NCI-H524 (cell line): ENCODE results near the gene CAMTA1.
"Not testable (repeated sequence)": the region's sequence is repeated elsewhere in the genome, so short reads cannot be mapped to it uniquely, and the experiment has no call there.

Experiments
- DNase-seq, 2 experiments: peaks; one replicate each; lab custom pipeline; 2025; lab: John Stamatoyannopoulos, UW

The CAMTA1 gene

DNA sequence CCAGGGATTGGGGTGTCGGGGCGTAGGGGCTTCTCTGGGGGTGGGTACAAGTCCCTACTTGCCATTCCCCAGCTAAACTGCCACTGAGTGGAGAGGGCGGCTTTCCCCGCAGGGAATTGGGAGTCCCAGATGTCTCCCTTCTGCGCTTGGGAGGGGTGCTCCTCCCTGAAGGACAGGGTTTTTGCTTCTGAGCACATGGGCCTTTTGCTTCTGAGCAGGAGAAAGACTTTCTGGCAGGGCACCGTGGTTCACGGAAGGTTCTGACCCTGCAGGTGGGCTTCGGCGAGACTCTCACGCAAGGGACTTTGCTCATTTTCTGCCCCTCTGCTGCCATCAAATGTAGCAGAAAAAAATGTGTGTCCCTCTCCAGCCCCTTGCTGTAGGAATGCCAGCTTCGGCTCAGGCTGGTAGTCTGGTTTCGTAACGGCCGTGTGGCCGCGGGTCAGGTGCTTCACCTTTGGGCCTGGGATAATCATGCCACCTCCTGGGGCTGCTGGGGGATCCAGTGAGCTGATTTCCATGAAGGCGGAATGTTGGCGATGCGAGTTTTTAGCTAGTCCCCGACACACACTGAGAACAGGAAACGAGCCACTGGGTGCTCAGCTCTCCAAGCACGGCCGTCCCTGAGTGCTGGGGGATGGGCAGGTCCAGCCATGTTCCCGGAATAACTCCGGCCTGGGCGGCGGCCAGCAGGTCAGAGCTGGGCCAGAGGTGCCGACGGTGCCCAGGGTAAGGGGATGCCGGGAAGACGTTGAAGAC is 364.0 kb downstream of the CAMTA1 start:
- DNase-seq: no peak

DNA sequence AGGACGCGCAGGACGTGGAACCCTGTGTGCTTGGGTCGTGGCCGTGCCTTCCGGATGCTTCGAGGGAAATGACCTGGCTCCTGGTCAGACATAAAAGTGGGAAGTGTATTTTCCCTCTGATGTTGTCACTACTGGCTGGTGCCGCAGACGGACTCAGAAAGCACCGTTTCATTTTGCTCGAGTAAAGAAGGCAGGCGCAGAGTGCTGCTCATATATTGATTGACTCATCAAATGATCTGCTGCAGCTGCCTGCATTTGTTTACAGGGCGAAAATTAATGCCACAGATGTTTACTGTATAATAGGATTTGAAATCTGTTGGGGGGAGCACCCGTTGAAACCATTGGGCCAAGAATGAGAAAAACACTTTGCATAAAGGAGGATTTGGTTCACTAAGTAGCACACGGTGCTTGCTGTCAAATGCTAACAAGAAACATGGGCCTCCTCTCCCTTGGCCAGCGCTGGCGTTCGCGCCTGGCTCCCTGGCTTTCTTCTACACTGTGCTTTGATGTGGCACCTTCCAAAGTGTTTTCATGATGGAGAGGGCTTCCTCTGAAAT is 365.5 kb downstream of the CAMTA1 start:
- DNase-seq: no peak

DNA sequence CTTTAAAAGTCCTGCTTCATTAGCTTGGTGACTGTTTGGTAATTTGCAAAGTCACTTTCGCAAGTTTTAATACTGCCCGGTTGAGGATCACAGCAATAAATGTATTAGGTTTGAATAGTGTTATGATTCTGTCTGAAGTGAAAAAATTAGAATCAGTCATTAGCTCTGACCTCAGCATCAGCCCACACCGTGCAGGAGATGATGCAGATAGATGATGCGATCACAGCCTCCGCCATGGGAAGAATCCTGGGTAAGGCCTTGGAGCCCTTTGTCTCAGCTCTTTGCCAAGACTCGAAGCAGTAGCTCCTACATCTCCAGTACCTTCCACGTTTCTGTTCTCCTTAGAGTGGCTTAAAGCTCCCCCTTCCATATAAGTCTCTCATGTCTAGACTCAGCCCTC is 366.7 kb downstream of the CAMTA1 start:
- DNase-seq: no peak

DNA sequence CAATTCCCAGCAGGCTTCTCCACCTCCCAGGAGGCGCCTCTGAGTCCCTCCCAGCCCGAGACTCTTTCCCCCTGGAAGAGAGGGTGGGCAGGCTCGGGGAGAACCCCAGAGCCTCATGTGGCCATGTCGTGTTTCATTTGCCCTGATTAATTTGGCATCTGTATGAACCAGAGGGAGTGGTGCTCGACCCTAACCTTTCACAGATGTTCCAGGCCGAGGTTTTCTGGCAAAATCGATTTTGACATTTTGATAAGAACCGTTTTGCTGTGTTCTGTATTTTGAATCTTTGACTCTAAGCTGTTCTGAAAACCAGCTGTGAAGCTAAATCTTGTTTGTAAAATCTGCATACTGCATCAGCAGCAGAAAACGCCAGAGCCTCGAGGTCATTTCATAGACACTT is 367.4 kb downstream of the CAMTA1 start:
- DNase-seq: no peak

DNA sequence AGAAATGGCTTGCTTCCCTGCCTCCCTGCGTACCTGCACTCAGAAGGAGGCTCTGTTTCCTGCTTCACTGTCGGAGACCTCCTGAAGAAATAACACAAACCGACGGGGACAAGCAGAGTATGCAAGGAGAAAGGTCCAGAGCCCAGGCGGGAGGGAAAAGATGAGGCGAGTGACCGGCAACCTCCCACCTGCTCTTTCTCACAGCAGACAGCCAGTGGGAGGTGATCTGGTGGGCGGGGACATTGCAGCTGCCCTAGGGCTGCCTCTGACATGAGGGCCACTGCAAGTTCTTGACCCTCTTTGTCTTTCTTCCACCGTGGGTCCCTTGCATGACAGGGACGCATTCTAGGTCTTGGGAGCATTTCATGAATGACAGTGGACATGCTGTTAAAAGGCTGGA is 368.2 kb downstream of the CAMTA1 start:
- no peak for DNase-seq

DNA sequence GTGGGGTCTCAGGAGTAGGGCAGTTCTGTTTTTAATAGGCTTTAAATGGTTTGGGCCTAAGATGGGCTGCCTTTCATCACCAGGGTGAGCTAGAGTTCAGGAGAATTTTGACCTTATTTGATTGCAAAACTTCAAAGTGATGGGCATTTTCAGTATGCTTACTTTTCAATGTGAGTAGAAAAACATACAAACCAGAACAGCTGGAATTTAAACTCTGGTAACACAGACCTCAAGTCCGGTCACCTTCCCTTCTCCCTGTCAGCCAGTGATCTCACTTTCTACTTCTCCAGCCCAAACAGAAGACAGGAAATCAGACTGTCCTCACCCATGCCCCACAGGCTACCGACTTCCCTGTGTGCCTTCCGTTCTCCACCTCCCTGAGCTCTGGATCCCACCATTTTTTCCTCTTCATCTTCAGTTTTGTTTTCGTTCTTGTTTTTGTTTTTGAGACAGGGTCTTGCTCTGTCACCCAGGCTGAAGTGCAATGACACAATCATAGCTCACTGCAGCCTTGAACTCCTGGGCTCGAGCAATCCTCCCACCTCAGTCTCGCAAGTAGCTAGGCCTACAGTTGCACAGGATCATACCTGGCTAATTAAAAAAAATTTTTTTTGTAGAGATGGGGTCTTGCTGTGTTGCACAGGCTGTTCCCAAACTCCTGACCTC is 374.0 kb downstream of the CAMTA1 start:
- DNase-seq: no peak

DNA sequence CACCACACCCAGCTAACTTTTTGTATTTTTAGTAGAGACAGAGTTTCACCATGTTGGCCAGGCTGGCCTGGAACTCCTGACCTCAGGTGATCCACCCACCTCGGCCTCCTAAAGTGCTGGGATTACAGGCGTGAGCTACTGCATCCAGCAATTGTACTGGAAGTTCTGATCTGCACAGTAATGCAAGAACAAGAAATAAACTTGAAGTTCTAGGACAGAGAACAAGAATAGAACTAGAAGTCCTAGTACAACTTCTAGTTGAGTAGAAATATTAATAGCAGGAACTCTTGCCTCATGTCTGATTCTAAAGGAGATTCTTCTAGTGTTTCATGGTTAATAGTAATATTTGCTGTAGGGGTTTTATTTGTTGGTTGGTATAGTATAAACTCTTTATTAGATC is 383.3 kb downstream of the CAMTA1 start:
- DNase-seq: not testable (repeated sequence)

DNA sequence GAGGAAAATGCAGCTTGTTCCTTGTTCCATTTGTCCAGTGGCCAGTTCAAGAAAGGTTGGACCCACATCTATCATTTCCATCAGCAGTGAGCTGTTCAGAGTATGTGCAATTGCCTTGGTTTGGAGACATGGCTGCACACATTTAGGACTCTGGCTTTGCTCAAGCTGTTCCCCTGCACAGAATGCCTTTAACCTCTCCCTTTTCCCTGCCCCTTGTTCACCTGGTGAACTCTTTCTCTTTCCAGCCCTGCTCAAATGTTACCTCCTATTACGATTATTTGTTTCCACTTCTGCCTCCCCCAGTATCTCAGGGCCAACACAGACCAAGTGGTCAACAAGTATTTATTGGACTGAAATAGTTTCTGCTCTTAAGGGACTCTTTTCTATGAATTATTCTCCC is 385.9 kb downstream of the CAMTA1 start:
- no peak for DNase-seq

DNA sequence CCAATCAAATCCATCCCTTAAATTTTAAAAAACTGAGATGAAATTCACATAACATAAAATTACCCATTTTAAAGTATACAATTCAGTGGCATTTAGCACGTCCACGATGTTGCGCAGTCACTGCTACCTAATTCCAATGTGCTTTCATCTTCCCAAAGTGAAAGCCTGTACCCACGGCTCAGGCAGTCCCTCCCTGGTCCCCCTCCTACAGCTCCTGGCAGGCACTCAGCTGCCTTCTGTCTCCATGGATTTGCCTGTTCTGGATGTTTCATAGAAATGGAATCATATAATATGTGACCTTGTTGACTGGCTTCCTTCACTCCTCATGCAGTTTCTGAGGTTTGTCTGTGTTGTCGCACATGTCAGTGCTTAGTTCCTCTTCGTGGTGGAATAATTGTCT is 386.3 kb downstream of the CAMTA1 start:
- no peak for DNase-seq

DNA sequence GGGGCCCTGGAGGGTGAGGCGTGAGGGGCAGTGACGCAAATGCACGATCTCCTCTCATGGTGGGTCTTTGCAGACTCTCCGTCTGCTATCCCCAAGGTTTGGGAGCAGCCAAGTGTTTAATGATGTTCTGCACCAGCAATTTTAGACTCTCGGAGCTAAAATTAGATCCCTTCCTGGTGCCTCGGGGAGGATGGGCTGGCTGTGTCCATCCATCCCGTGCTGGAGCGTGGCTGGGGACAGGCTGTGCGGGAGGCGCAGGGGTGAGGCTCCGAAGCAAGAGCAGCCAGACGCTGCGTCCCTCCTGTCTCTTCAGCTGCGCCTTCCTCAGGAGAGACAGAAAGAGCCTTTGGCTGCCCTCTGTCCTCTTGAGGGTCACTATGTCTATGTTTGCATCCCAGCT is 387.6 kb downstream of the CAMTA1 start:
- no peak for DNase-seq

DNA sequence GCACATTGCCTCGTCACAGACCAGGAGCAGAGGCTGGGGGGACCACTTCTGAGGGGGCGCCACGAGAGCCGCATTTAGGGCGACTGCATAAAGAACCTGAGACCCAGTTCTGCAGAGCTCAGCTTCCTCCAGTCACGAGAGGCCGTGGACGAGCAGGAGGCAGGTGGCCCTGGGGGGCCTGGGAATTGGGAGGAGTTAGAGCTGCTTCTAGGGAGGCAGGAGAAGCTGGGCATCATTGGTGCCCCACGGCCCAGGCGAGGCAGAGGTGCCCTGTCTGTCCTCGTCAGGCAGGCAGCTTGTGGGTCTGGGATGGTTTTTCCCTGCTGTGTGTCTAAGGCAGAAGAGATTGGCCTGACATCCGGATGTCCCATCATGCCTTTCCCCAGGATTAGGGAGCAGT is 389.3 kb downstream of the CAMTA1 start:
- DNase-seq: no peak

DNA sequence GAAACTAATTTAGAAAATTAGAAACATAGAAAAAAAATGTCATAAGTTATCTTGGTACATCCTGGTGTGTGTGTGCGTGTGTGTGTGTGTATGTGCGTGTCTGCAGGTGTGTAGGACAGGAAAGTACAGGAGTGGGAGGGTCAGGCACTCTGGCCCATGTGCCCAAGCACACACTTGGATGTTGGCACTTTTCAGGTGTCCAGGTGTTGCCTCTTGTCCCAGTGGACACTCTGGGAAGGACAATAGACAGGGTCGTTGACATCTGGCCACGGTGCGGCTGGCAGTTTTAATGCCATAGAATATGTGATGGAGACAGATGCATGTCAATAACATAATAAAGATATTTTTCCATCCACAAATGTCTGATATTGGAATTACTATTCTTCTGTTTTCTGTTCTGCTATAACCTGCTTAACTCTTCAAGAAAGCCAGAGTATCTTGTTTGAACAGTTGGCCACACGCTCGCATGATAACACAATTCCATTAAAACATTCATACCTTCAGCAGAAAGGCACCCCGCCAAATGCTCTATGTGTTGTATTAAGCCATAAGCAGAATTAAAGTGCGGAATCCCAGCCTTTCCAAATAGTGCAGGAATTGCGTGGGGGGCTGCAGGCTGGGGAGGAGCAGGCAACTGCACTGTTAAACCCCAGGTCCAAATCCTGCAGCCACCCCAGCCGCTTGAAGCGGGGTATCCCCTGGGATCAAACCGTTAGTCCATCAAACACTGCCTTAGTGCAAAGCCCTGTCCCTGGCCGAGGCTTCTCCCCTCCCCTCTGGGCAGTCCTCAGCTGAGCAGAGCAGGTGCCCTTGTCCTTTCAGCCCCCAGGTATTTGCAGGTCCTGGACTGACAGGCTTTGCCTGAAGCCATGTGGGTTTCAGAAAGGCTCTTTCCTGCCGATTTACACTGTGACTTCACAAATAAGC is 390.0 kb downstream of the CAMTA1 start:
- no peak for DNase-seq

DNA sequence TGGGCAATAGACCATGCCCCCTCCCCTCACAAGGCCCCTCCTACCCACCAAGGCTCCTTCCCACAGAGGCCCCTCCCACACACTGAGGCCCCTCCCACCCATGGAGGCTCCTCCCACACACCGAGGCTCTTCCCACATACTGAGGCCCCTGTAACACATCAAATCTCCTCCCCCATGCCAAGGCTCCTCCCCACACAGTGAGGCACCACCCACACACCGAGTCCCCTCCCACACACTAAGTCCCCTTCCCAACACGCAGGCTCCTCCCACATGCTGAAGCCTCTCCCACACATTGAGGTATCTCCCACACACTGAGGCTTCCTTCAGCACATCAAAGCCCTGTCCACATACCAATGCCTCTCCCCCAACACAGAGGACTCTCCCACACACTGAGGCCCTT is 391.8 kb downstream of the CAMTA1 start:
- no peak for DNase-seq

DNA sequence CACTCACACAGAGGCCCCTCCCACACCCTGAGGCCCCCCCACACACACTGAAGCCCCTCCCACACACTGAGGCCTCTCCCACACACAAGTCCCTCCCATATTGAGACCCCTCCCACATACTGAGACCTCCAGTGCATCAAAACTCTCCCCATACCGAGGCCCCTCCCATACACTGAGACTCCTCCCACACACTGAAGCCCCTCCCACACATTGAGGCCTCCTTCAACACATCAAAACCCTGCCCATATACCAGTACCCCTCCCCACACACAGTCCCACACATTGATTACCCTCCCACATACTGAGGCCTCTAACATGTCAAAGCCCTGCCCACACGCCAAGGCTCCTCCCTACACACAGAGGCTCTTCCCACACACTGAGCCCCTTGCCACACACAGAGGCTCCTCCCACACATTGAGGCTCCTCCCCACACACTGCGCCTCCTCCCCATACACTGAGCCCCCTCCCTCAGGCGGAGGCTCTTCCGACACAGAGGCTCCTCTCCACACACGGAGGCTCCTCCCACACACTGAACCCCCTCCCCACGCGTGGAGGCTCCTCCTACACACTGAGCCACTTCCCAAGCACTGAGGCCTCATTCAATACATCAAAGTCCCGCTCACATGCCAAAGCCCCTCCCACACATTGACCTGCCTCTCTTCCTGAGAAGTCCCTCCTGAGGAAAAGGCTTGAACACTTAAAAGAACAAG is 392.3 kb downstream of the CAMTA1 start:
- DNase-seq: no peak

DNA sequence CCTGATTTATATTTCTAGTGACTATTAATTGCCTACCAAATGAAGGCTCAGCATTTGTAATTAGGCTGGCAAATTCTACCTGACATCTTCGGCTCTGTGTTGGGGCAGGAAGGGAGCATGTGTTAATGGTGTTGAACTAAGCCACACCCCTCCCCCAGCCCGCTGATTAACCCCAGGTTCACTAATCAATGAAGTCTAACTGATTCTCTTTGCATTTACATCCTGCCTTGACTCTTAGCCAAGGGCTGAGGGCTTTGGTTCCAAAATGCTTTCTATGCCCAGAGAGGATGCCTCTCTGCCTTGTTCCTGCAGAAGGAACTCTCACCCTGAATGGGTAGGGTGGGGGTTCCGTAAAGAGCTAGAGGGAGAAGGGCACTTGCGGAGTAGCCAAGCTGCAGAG is 393.1 kb downstream of the CAMTA1 start:
- no peak for DNase-seq

DNA sequence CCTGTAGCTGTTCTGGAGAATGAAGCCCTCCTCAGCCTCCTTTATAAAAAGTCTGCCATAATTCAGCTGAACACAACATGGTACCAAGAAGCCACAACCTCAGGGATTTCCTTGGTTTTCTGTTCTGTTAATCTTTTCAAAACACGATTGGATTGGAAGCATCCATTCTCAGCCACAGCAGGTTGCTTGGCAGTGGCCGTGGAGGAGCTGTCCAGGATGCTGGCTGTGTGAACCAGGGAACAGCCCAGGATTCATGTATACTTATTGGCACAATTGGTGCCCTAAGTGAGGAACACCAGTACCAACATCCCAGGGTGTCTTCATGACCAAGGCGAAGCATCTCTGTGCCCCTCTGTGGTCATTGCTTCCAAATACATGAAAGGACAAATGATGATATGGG is 393.5 kb downstream of the CAMTA1 start:
- no peak for DNase-seq

DNA sequence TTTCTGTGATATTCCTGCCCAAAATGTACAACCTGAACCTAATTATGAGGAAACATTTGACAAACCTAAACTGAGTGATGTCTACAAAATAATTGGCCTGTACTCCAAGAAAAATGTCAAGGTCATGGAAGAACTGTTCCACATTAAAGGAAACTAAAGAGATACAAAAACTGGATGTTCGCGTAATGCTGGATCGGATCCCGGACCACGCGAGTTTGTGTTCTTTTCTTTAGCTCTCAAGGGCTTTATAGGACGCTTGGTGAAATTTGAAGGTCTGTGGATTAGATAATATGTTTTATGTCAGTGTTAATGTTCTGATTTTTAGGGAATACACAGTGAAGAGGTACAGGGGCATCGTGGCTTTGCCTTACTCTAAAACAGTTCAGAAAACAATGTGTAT is 400.5 kb downstream of the CAMTA1 start:
- no peak for DNase-seq

DNA sequence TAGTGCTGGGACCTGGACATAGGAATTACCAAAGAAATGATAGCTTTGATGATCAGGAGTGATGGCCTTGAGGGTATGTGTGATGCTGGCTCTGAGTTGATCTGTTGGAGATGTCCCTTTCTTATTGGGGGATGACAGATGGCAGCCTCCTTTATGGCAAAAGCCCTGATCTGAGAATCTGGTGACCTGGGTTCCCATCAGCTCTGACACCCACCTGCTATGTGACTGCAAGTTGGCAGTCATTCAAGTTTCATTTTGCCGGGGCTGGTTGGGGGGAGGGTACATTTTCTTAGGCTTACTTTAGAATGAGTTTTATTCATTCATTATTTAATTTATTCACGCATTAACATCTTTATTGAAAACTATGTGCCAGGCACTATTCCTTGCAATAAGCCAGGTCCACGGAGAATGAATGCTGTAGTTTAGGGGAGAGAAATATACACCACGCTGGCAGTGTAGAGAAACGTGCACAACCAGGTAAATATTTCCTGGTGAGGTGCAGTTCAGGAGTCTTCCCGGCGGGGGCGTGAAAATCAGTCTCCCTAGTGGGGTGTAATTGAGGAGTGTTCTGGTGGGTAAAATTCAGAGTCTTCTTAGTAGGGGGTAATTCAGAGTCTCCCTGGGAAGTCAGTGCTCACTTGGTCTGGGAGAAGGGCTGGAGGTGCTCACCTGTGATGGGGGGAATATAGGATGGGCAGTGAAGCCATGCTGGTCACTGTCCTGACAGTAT is 401.3 kb downstream of the CAMTA1 start:
- peak; percentile 71 to 87 for DNase-seq

DNA sequence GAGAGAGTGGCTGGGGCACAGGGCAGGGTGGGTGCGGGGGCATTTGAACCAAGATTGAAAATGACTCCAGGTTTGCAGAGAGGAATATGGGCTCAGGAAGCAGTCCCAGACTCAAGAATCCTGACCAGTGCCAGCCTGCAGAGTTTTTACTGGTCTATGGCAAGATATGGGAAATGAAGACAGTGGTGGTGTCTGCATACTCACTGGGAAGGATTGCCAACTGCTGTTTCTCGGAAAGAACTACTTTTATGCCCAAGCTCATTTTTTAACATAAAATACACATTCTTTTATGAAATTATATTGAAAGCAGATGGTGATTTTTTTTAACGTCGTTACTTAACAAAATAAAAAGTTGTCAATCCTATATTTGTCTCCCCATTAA is 401.8 kb downstream of the CAMTA1 start:
- DNase-seq: no peak

DNA sequence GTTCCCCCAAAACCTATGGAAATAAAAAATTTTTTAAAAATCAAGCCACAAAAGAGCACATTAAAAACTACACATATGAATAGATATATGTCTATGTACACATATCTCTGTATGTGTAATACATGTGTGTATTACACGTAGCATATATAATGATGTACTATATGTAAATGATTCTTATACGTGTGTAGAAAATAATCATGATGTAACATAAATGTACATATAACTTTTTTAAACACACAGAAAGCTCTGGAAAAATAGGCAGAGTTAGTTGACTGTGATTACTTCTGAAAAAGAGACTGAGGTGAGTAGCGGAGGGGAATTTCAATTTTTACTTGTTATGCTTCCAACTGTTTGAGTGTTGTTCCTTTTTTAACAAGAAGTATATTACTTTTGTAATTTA is 405.0 kb downstream of the CAMTA1 start:
- no peak for DNase-seq

DNA sequence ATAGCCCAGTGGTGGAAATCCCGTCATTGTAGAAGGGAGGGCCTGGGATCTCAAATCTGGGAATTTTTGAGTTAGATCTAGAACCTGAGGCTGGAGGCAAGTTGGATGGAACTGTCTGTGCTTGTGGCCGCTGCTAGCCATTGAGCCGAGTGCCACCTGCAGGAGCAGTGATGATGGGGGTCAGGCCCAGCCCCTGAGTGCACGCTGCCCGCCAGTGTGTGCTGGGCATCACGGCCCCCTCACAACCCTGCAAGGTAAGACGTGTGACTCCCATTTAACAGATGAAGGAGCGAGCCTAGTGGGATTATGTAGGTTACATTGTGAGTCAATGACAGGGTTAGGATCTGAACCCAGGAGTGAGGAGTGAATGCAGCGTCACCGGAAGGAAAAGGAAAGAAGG is 407.2 kb downstream of the CAMTA1 start:
- DNase-seq: no peak
